Glomerular visceral epithelial cell (primary cell): ENCODE measurements around the gene SCGN.

Experiments used
- DNase-seq: peaks from one replicate; pipeline ENCODE4 v3.0.0-alpha.2; 2016; ENCODE audit errors: extremely low spot score

SCGN gene

GRCh38 chr6:25686856-25687255 is 34.8 kb downstream of the SCGN start:
- no peak for DNase-seq

GRCh38 chr6:25689966-25690365 is 38.0 kb downstream of the SCGN start:
- DNase-seq = no peak

- no peak for DNase-seq
Measured at GRCh38 chr6:25691894-25692293, 39.9 kb downstream of the SCGN start.

- DNase-seq = peak; percentile 41
Measured at GRCh38 chr6:25692472-25692871, 40.5 kb downstream of the SCGN start.

- DNase-seq = no peak
Measured at GRCh38 chr6:25694366-25694765, 42.4 kb downstream of the SCGN start.

GRCh38 chr6:25695671-25696070 is 43.7 kb downstream of the SCGN start:
- no peak for DNase-seq

- DNase-seq = no peak
Measured at GRCh38 chr6:25697537-25698340, 45.7 kb downstream of the SCGN start.

- DNase-seq = no peak
Measured at GRCh38 chr6:25698631-25699030, 46.6 kb downstream of the SCGN start.

GRCh38 chr6:25699649-25700048 is 47.6 kb downstream of the SCGN start:
- no peak for DNase-seq

GRCh38 chr6:25700761-25701160 is 48.7 kb downstream of the SCGN start:
- DNase-seq = no peak

GRCh38 chr6:25701807-25702206 is 49.8 kb downstream of the SCGN start:
- no peak for DNase-seq

- no peak for DNase-seq
Measured at GRCh38 chr6:25703005-25703404, 51.0 kb downstream of the SCGN start.

- DNase-seq = no peak
Measured at GRCh38 chr6:25704001-25704400, 52.0 kb downstream of the SCGN start.

GRCh38 chr6:25706314-25707014 is 54.4 kb downstream of the SCGN start:
- peak; percentile 5 for DNase-seq

- DNase-seq = no peak
Measured at GRCh38 chr6:25709761-25710160, 57.7 kb downstream of the SCGN start.

GRCh38 chr6:25710287-25710686 is 58.3 kb downstream of the SCGN start:
- DNase-seq = no peak

- DNase-seq = no peak
Measured at GRCh38 chr6:25713824-25714223, 61.8 kb downstream of the SCGN start.

- DNase-seq = no peak
Measured at GRCh38 chr6:25714765-25715164, 62.8 kb downstream of the SCGN start.

- peak; percentile 9 for DNase-seq
Measured at GRCh38 chr6:25715794-25716193, 63.8 kb downstream of the SCGN start.

- DNase-seq = peak; percentile 39
Measured at GRCh38 chr6:25717866-25718740, 66.1 kb downstream of the SCGN start.

GRCh38 chr6:25726122-25726911 is 74.3 kb downstream of the SCGN start:
- no peak for DNase-seq
